HepG2 (cell line): ENCODE results near the gene ARL16. TPM values are rescaled to one million over a fixed set of nuclear protein-coding genes. Genes with fewer than 3 reads are reported as not detected.

Source experiments
- ATF1 ChIP-seq: IDR thresholded peaks from 2 replicates; pipeline ENCODE4 v1.6.1; 2016; ENCODE audit warnings: mild to moderate bottlenecking, control low read depth
- ATRX ChIP-seq: sonication (generic); formaldehyde crosslinking; IDR thresholded peaks from 2 replicates; pipeline ENCODE4 v1.4.0; 2020; ENCODE audit warnings: missing genetic modification reagents, borderline replicate concordance
- IKZF4 ChIP-seq: sonication (generic); formaldehyde crosslinking; IDR thresholded peaks from 2 replicates; pipeline ENCODE4 v1.5.1; 2020; ENCODE audit warnings: borderline replicate concordance, mild to moderate bottlenecking, low read depth, missing genetic modification reagents; ENCODE audit errors: not compliant biosample characterization
- MIER2 ChIP-seq: IDR thresholded peaks from 2 replicates; pipeline ENCODE4 v1.6.1; 2016; ENCODE audit warnings: missing biosample characterization, missing genetic modification reagents
- NR2C2 ChIP-seq: sonication (generic); formaldehyde crosslinking; IDR thresholded peaks from 2 replicates; pipeline ENCODE4 v1.4.0; 2020; ENCODE audit warnings: missing genetic modification reagents, mild to moderate bottlenecking, moderate library complexity, borderline replicate concordance
- PRPF4 ChIP-seq: fragments of 200-400 bp; formaldehyde crosslinking; IDR thresholded peaks from 2 replicates; pipeline ENCODE4 v1.6.1; 2016; ENCODE audit warnings: low read length, low read depth; ENCODE audit not compliant: poor library complexity, severe bottlenecking
- YEATS4 ChIP-seq: sonication (generic); formaldehyde crosslinking; IDR thresholded peaks from 2 replicates; pipeline ENCODE4 v1.4.0; 2020; ENCODE audit warnings: missing genetic modification reagents, borderline replicate concordance
- ZNF101 ChIP-seq: sonication (generic); formaldehyde crosslinking; IDR thresholded peaks from 2 replicates; pipeline ENCODE4 v1.4.0; 2020; ENCODE audit warnings: mild to moderate bottlenecking, low read depth, missing genetic modification reagents, borderline replicate concordance
- polyA plus RNA-seq, 8 experiments: library from polyadenylated mRNA; depleted of rRNA in 3 of 8; stranded (reverse) in 7 of 8; unstranded in 1 of 8; fragments of >200 nt; fragmentation: Illumina TruSeq in 4 of 8; extraction: Trizol in 4 of 8; gene quantifications; 2 replicates each; pipeline versions ENCODE4 v1.2.1 to v1.2.3, GENCODE V29; 2011 to 2016; ENCODE audit warnings: low read depth in 4 of 8, missing spikeins in 1 of 8, mixed read lengths in 1 of 8; ENCODE audit not compliant: insufficient read depth in 1 of 8
- total RNA-seq, 5 experiments: library from RNA; depleted of rRNA; stranded (reverse); fragments of >200 nt; fragmentation: Illumina TruSeq; extraction: Trizol; gene quantifications; 2 replicates each; pipeline ENCODE4 v1.2.3, GENCODE V29; 2016; ENCODE audit warnings: low read depth in 1 of 5
- TF ChIP-seq, protein P1 (sequence below): sonication (generic); formaldehyde crosslinking; IDR thresholded peaks from 2 replicates; pipeline ENCODE4 v1.5.0; 2020; ENCODE audit warnings: missing genetic modification reagents
- TF ChIP-seq, protein P2 (sequence below): sonication (generic); formaldehyde crosslinking; IDR thresholded peaks from 2 replicates; pipeline ENCODE4 v1.8.1; 2023; ENCODE audit warnings: missing genetic modification reagents, mild to moderate bottlenecking, borderline replicate concordance
- TF ChIP-seq, protein P3 (sequence below): sonication (generic); formaldehyde crosslinking; IDR thresholded peaks from 2 replicates; pipeline ENCODE4 v1.4.0; 2020; ENCODE audit warnings: missing genetic modification reagents
- TF ChIP-seq, protein P4 (sequence below): sonication (generic); formaldehyde crosslinking; IDR thresholded peaks from 2 replicates; pipeline ENCODE4 v1.9.0; 2021; ENCODE audit warnings: missing genetic modification reagents, borderline replicate concordance
- TF ChIP-seq, protein P5 (sequence below): sonication (generic); formaldehyde crosslinking; IDR thresholded peaks from 2 replicates; pipeline ENCODE4 v1.4.0; 2020; ENCODE audit warnings: mild to moderate bottlenecking, missing genetic modification reagents, borderline replicate concordance
- TF ChIP-seq, protein P6 (sequence below): sonication (generic); formaldehyde crosslinking; IDR thresholded peaks from 2 replicates; pipeline ENCODE4 v1.5.0; 2020; ENCODE audit warnings: mild to moderate bottlenecking, missing genetic modification reagents

The ARL16 gene
- total and polyA plus RNA-seq, 2 of the 13 experiments (the other 11 are each of a cell fraction or from before 2014, with no cell fraction given): 20.8 to 30.8 TPM

DNA sequence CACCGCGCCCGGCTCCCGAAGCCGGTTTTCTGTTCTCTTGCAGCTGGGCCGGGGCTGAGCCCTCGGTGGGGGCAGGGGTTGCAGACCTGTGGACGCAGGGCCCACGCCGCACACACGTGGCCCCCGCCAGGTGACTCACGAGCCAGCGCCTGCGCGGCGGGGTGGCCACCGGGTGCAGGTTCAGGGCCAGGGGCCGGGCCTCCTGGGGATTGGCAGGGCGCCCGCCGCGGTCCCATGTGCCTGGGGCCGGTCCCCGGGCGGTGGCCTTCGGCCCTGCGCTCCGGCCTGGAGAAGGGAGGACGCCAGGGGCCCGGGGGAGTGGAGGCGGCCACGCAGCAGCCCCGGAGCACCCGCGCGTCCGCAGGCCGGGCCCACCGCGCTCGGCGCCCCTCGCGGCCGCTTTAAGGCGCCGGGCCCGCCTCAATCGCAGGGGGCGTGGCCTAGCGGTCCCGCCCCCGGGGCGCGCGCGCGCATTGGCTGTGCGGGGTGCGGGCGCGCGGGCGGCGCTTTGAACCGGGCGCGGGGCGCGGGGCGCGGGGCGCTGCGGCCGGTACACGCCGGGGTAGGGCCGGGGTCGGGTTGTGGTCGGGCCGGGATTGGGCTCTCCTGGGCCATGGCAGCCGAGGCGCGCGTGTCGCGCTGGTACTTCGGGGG is 28.3 kb upstream of the ARL16 start, which contains the start of gene SLC25A10 (continued):
- no peak for TF ChIP-seq PRPF4
- TF ChIP-seq, protein P1, sequence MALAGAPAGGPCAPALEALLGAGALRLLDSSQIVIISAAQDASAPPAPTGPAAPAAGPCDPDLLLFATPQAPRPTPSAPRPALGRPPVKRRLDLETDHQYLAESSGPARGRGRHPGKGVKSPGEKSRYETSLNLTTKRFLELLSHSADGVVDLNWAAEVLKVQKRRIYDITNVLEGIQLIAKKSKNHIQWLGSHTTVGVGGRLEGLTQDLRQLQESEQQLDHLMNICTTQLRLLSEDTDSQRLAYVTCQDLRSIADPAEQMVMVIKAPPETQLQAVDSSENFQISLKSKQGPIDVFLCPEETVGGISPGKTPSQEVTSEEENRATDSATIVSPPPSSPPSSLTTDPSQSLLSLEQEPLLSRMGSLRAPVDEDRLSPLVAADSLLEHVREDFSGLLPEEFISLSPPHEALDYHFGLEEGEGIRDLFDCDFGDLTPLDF (CRISPR knock-in tag): peak; percentile 84
- TF ChIP-seq, protein P2, sequence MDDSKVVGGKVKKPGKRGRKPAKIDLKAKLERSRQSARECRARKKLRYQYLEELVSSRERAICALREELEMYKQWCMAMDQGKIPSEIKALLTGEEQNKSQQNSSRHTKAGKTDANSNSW: peak; percentile 93; the same call in 1 of the 2 replicates
- TF ChIP-seq YEATS4: peak; percentile 99
- TF ChIP-seq ZNF101 (CRISPR knock-in tag): peak; percentile 88; the same call in 1 of the 2 replicates
- TF ChIP-seq, protein P3, sequence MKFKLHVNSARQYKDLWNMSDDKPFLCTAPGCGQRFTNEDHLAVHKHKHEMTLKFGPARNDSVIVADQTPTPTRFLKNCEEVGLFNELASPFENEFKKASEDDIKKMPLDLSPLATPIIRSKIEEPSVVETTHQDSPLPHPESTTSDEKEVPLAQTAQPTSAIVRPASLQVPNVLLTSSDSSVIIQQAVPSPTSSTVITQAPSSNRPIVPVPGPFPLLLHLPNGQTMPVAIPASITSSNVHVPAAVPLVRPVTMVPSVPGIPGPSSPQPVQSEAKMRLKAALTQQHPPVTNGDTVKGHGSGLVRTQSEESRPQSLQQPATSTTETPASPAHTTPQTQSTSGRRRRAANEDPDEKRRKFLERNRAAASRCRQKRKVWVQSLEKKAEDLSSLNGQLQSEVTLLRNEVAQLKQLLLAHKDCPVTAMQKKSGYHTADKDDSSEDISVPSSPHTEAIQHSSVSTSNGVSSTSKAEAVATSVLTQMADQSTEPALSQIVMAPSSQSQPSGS: peak; percentile 92
- TF ChIP-seq, protein P4, sequence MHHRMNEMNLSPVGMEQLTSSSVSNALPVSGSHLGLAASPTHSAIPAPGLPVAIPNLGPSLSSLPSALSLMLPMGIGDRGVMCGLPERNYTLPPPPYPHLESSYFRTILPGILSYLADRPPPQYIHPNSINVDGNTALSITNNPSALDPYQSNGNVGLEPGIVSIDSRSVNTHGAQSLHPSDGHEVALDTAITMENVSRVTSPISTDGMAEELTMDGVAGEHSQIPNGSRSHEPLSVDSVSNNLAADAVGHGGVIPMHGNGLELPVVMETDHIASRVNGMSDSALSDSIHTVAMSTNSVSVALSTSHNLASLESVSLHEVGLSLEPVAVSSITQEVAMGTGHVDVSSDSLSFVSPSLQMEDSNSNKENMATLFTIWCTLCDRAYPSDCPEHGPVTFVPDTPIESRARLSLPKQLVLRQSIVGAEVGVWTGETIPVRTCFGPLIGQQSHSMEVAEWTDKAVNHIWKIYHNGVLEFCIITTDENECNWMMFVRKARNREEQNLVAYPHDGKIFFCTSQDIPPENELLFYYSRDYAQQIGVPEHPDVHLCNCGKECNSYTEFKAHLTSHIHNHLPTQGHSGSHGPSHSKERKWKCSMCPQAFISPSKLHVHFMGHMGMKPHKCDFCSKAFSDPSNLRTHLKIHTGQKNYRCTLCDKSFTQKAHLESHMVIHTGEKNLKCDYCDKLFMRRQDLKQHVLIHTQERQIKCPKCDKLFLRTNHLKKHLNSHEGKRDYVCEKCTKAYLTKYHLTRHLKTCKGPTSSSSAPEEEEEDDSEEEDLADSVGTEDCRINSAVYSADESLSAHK (CRISPR knock-in tag): peak; percentile 96
- TF ChIP-seq, protein P5, sequence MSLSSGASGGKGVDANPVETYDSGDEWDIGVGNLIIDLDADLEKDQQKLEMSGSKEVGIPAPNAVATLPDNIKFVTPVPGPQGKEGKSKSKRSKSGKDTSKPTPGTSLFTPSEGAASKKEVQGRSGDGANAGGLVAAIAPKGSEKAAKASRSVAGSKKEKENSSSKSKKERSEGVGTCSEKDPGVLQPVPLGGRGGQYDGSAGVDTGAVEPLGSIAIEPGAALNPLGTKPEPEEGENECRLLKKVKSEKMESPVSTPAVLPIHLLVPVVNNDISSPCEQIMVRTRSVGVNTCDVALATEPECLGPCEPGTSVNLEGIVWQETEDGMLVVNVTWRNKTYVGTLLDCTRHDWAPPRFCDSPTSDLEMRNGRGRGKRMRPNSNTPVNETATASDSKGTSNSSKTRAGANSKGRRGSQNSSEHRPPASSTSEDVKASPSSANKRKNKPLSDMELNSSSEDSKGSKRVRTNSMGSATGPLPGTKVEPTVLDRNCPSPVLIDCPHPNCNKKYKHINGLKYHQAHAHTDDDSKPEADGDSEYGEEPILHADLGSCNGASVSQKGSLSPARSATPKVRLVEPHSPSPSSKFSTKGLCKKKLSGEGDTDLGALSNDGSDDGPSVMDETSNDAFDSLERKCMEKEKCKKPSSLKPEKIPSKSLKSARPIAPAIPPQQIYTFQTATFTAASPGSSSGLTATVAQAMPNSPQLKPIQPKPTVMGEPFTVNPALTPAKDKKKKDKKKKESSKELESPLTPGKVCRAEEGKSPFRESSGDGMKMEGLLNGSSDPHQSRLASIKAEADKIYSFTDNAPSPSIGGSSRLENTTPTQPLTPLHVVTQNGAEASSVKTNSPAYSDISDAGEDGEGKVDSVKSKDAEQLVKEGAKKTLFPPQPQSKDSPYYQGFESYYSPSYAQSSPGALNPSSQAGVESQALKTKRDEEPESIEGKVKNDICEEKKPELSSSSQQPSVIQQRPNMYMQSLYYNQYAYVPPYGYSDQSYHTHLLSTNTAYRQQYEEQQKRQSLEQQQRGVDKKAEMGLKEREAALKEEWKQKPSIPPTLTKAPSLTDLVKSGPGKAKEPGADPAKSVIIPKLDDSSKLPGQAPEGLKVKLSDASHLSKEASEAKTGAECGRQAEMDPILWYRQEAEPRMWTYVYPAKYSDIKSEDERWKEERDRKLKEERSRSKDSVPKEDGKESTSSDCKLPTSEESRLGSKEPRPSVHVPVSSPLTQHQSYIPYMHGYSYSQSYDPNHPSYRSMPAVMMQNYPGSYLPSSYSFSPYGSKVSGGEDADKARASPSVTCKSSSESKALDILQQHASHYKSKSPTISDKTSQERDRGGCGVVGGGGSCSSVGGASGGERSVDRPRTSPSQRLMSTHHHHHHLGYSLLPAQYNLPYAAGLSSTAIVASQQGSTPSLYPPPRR (CRISPR knock-in tag): peak; percentile 87
- TF ChIP-seq IKZF4 (CRISPR knock-in tag): peak; percentile 99
- no peak for TF ChIP-seq ATF1 (CRISPR knock-in tag)
- TF ChIP-seq NR2C2 (CRISPR knock-in tag): peak; percentile 88
- TF ChIP-seq, protein P6, sequence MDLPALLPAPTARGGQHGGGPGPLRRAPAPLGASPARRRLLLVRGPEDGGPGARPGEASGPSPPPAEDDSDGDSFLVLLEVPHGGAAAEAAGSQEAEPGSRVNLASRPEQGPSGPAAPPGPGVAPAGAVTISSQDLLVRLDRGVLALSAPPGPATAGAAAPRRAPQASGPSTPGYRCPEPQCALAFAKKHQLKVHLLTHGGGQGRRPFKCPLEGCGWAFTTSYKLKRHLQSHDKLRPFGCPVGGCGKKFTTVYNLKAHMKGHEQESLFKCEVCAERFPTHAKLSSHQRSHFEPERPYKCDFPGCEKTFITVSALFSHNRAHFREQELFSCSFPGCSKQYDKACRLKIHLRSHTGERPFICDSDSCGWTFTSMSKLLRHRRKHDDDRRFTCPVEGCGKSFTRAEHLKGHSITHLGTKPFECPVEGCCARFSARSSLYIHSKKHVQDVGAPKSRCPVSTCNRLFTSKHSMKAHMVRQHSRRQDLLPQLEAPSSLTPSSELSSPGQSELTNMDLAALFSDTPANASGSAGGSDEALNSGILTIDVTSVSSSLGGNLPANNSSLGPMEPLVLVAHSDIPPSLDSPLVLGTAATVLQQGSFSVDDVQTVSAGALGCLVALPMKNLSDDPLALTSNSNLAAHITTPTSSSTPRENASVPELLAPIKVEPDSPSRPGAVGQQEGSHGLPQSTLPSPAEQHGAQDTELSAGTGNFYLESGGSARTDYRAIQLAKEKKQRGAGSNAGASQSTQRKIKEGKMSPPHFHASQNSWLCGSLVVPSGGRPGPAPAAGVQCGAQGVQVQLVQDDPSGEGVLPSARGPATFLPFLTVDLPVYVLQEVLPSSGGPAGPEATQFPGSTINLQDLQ (CRISPR knock-in tag): peak; percentile 98
- peak; percentile 59; the same call in 1 of the 2 replicates for TF ChIP-seq ATRX (CRISPR knock-in tag)
- TF ChIP-seq MIER2 (CRISPR knock-in tag): peak; percentile 83
